GM12878 (cell line): ENCODE data around the gene MEF2C. TPM values are rescaled to one million over a fixed set of nuclear protein-coding genes. Genes with fewer than 3 reads are reported as not detected.

Experiments used
- ATAC-seq: fragments of 200-7000 bp; cut with Tn5 transposase; 3 replicates; pipeline ENCODE4 v1.9.1; 2020; ENCODE audit warnings: mild to moderate bottlenecking, moderate library complexity
- BruUV-seq: library from RNA; stranded (reverse); fragments of 400-500 nt; replicated peaks from 2 replicates; lab custom pipeline; 2021; lab: Mats Ljungman, UMichigan
- CTCF ChIA-PET: fragments of 300-600 bp; sonication (Branson Sonifier 250); formaldehyde crosslinking; extraction: SDS; loops from one replicate; lab custom pipeline; 2021; ENCODE audit warnings: inconsistent platforms; lab: Yijun Ruan, JAX
- POLR2A ChIA-PET: fragments of 350-600 bp; formaldehyde crosslinking; extraction: SDS; loops from one replicate; lab custom pipeline; 2021; ENCODE audit warnings: inconsistent platforms; lab: Charles Lee
- RAD21 ChIA-PET: fragments of 300-600 bp; sonication (Branson Sonifier 250); formaldehyde crosslinking; loops from one replicate; lab custom pipeline; 2023; ENCODE audit warnings: antibody characterized with exemption; ENCODE audit not compliant: unreplicated experiment; lab: Charles Lee
- SMC1A ChIA-PET: fragments of 300-600 bp; sonication (Branson Sonifier 250); formaldehyde crosslinking; loops from one replicate; lab custom pipeline; 2023; ENCODE audit not compliant: unreplicated experiment, uncharacterized antibody; lab: Charles Lee
- DNase-seq: peaks from one replicate; pipeline ENCODE4 v3.0.0-alpha.2; 2011; ENCODE audit warnings: low read depth, low spot score
- FAIRE-seq: peaks from 3 replicates; lab custom pipeline; 2011; peaks lifted over from hg19 to GRCh38; lab: Jason Lieb, UNC
- H2AFZ ChIP-seq: 2 replicates; pipeline ENCODE4 v1.6.0; 2011; ENCODE audit warnings: low read depth, low read length, control low read depth; ENCODE audit not compliant: control insufficient read depth
- H3K27ac ChIP-seq: 2 replicates; pipeline ENCODE4 v1.5.1; 2011; ENCODE audit warnings: control low read depth; ENCODE audit not compliant: control insufficient read depth, insufficient read depth
- H3K27me3 ChIP-seq, 2 experiments: replicated peaks in 1 of 2; 2 replicates each; pipeline versions ENCODE4 v1.6.0 to v1.6.1; 2011; ENCODE audit warnings: low read length in 1 of 2; ENCODE audit not compliant: control insufficient read depth in 2 of 2, insufficient read depth in 2 of 2
- H3K36me3 ChIP-seq, 2 experiments: 2 replicates each; pipeline ENCODE4 v1.5.1; 2011; ENCODE audit warnings: low read length in 1 of 2; ENCODE audit not compliant: control insufficient read depth in 2 of 2, insufficient read depth in 2 of 2
- H3K4me1 ChIP-seq: 2 replicates; pipeline ENCODE4 v1.6.1; 2011; ENCODE audit warnings: mild to moderate bottlenecking, low read length, moderate library complexity, mixed read lengths; ENCODE audit not compliant: control insufficient read depth, insufficient read depth
- H3K4me2 ChIP-seq: 2 replicates; pipeline ENCODE4 v1.6.0; 2011; ENCODE audit warnings: control low read depth; ENCODE audit not compliant: control insufficient read depth, insufficient read depth
- H3K4me3 ChIP-seq: fragments of 200-600 bp; sonication (generic); 2 replicates; pipeline ENCODE4 v1.5.1; 2016
- H3K79me2 ChIP-seq: 2 replicates; pipeline ENCODE4 v1.6.0; 2011; ENCODE audit warnings: low read length; ENCODE audit not compliant: control insufficient read depth, insufficient read depth
- H3K9ac ChIP-seq: 2 replicates; pipeline ENCODE4 v1.8.0; 2011; ENCODE audit warnings: low read length, control low read depth, mixed read lengths; ENCODE audit not compliant: control insufficient read depth, insufficient read depth
- H3K9me3 ChIP-seq: replicated peaks from 3 replicates; pipeline ENCODE4 v1.5.1; 2011; ENCODE audit warnings: mild to moderate bottlenecking, low read length; ENCODE audit not compliant: control insufficient read depth, insufficient read depth
- H4K20me1 ChIP-seq: 2 replicates; pipeline ENCODE4 v1.6.0; 2011; ENCODE audit not compliant: control insufficient read depth, insufficient read depth
- CHD2 ChIP-seq: IDR thresholded peaks from 2 replicates; pipeline ENCODE4 v1.6.1; 2011; ENCODE audit warnings: low read depth, low read length, improper control_type of control experiment, borderline replicate concordance
- EZH2 ChIP-seq: IDR thresholded peaks from 2 replicates; pipeline ENCODE4 v1.6.1; 2012; ENCODE audit warnings: low read depth, mild to moderate bottlenecking, control low read depth, inconsistent platforms, low read length, borderline replicate concordance; ENCODE audit not compliant: control insufficient read depth
- WGBS: methylation state at CpG from one replicate; pipeline ENCODE4 v1.1.6; 2016; ENCODE audit warnings: low lambda C conversion rate; ENCODE audit not compliant: insufficient replicate concordance, insufficient coverage; ENCODE audit errors: missing lambda C conversion rate; 5-methylcytosine and 5-hydroxymethylcytosine counted together
- in situ Hi-C: fragments of 300-500 bp; cut with MboI; formaldehyde crosslinking; loops from 9 replicates; pipeline ENCODE4 v1.14.3; 2018; ENCODE audit warnings: mixed read lengths
- intact Hi-C: fragments of 100-400 bp; cut with micrococcal nuclease; formaldehyde crosslinking; loops from one replicate; pipeline ENCODE4 v1.14.2; 2022; ENCODE audit not compliant: unreplicated experiment
- polyA plus RNA-seq, 11 experiments: library from polyadenylated mRNA; depleted of rRNA in 4 of 11; unstranded in 6 of 11; stranded (reverse) in 5 of 11; fragments of >200 nt; fragmentation: Nextera tagmentation in 4 of 11; fragmentation: Illumina TruSeq in 1 of 11; extraction: Ambion mirVana in 4 of 11; extraction: Trizol in 1 of 11; gene quantifications; 1 replicate in 1 of 11; 2 replicates in 10 of 11; pipeline versions ENCODE4 v1.2.1 to v1.2.3, GENCODE V29; 2011 to 2016; ENCODE audit warnings: inconsistent platforms in 2 of 11, missing spikeins in 2 of 11, low read depth in 1 of 11
- total RNA-seq, 4 experiments: library from RNA; depleted of rRNA in 3 of 4; stranded (reverse); fragments of >200 nt in 3 of 4; fragmentation: Illumina TruSeq in 1 of 4; extraction: Trizol in 1 of 4; gene quantifications; 2 replicates each; pipeline versions ENCODE4 v1.2.1 to v1.2.3, GENCODE V29; 2013 to 2021

The MEF2C gene
- total and polyA plus RNA-seq, 10 of the 15 experiments (the other 5 are each of a cell fraction or from before 2014, with no cell fraction given) = 104 to 225 (median 180) TPM

GRCh38 chr5:88675168-88675707, 207.7 kb downstream of the MEF2C start:
- intact Hi-C loops (loop anchor here (5.0 to 10.0 kb wide), 2 partner anchors 170 to 408 kb away; partner anchors contain the start of gene TMEM161B), in situ Hi-C loops (loop anchor here (10.0 kb wide), 1 partner anchor 410 kb away; the partner anchor contains the start of gene TMEM161B)
- POLR2A ChIA-PET = no interaction called here
- 35% methylated on average over 19 of the region's 19 CpGs for WGBS
- no peak for TF ChIP-seq CHD2
- 0 out of 2 replicates have a peak, but pooled peaks have one; percentile 58 for TF ChIP-seq EZH2
- H3K9ac ChIP-seq = peak overlapping the region; percentile 50; the same call in 1 of the 2 replicates
- ATAC-seq = peak; percentile 46
- RAD21 ChIA-PET = interaction anchor here (1.2 to 2.4 kb wide), 5 partner anchors 9 to 894 kb away, joined by 3 to 8 read pairs (median 4); no protein-coding TSS in a partner anchor
- peak overlapping the region; percentile 85 for H2AFZ ChIP-seq
- H4K20me1 ChIP-seq = no peaks in the 10 kb centered on the region
- H3K27ac ChIP-seq = no peak overlapping the region
- no peaks in the 10 kb centered on the region; the same call in 1 of the 2 replicates for H3K4me1 ChIP-seq
- peaks cover 2 to 15% of the 10 kb centered on the region in 2 experiments for H3K27me3 ChIP-seq
- peak overlapping the region; percentile 75; the same call in 1 of the 2 replicates for H3K4me3 ChIP-seq
- CTCF ChIA-PET = interaction anchor here (1.0 to 2.7 kb wide), 5 partner anchors 8 to 152 kb away, joined by 3 to 19 read pairs (median 5); no protein-coding TSS in a partner anchor
- DNase-seq = no peak
- H3K79me2 ChIP-seq = no peaks in the 10 kb centered on the region
- SMC1A ChIA-PET = interaction anchor here (0.7 to 1.3 kb wide), 6 partner anchors 15 to 905 kb away, joined by 3 to 6 read pairs (median 4); no protein-coding TSS in a partner anchor
- H3K4me2 ChIP-seq = peak overlapping the region; percentile 78
- FAIRE-seq = peak; percentile 13
- no peaks in the 10 kb centered on the region for H3K36me3 ChIP-seq
- H3K9me3 ChIP-seq = no peaks in the 10 kb centered on the region; the same call in 2 of the 3 replicates
- no TSS peak for BruUV-seq
